GM12872 (cell line): ENCODE results near the gene TENM3.

Experiments used
- TF ChIP-seq, protein P1 (sequence below): IDR thresholded peaks from 3 replicates; pipeline ENCODE4 v1.5.1; 2011; ENCODE audit warnings: low read depth, mild to moderate bottlenecking, low read length, moderate library complexity; ENCODE audit not compliant: insufficient read depth

Gene TENM3

DNA sequence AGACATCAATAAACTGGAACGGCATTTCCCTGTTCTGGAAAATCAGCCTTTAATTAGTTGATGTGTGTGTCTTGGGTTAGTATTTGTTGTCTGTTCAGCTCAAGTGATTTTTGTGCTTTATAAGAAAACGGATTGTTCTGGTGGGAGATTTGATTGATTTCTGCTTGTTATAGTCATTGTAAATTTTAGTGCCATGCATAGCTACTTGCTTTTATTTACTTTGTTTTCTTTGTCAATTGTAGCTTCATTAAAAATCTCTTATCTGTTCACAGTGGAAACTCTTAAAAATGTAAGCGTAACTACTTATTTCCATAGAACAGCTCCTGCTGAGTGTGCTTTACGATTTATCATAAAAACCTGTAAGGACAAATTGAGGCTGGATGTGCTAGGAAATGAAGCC lies 253.2 kb downstream of the TENM3 start:
- TF ChIP-seq, protein P1, sequence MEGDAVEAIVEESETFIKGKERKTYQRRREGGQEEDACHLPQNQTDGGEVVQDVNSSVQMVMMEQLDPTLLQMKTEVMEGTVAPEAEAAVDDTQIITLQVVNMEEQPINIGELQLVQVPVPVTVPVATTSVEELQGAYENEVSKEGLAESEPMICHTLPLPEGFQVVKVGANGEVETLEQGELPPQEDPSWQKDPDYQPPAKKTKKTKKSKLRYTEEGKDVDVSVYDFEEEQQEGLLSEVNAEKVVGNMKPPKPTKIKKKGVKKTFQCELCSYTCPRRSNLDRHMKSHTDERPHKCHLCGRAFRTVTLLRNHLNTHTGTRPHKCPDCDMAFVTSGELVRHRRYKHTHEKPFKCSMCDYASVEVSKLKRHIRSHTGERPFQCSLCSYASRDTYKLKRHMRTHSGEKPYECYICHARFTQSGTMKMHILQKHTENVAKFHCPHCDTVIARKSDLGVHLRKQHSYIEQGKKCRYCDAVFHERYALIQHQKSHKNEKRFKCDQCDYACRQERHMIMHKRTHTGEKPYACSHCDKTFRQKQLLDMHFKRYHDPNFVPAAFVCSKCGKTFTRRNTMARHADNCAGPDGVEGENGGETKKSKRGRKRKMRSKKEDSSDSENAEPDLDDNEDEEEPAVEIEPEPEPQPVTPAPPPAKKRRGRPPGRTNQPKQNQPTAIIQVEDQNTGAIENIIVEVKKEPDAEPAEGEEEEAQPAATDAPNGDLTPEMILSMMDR: no peak

DNA sequence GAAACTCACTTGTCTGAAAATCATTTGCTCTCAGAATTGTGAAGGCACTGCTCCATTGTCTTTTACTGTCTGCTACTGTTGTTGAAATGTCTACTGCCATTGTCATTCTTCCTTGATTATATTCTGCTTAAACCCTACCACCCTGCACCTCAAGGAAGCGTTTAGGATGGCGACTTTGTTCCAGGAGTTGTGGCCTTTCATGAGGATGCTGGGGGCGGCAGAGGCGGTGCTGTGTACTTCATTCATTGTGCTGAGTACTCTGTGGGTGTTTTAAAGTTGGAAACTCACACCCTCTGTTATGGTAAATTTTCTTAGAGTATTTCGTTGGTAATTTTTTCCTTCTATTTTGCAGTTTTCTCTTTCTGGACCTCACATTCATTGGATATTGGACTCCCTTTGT lies 258.9 kb downstream of the TENM3 start:
- TF ChIP-seq, protein P1: no peak

DNA sequence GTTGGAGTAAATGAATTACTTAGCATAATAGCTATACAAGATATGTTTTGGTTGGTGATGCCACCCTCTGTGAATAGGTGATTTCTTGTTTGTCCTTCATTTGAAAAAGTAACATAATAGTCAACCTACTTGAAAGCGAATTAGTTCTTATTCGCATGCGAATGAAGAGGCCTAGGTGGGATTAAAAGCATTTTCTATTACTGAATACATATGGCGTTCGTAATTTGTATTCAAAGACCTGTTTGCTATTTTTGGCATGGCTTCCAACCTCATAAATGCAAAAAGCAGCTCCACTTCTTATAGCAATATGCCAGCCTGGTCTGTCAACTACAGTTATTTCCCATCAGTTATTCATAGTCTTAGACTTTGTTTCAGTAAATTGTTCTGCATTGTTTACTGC lies 261.3 kb downstream of the TENM3 start:
- TF ChIP-seq, protein P1: no peak

DNA sequence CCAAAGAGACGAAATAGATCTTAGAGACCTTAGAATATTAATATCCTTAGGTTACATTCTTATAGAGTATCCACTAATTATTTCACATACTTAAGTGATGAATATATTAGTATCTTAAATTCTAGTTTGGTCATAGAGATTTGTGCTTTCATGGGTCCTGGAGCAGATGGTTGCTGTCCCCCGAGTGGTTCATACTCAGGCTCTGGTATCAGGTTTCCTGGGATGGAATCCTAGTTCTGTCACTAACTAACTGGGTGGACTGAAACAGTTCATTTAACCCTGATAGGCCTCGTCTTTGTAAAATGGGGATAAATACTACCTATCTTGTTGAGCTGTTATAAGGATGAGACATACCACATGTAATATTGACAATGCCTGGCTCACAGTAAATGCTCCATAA lies 264.6 kb downstream of the TENM3 start:
- TF ChIP-seq, protein P1: no peak

DNA sequence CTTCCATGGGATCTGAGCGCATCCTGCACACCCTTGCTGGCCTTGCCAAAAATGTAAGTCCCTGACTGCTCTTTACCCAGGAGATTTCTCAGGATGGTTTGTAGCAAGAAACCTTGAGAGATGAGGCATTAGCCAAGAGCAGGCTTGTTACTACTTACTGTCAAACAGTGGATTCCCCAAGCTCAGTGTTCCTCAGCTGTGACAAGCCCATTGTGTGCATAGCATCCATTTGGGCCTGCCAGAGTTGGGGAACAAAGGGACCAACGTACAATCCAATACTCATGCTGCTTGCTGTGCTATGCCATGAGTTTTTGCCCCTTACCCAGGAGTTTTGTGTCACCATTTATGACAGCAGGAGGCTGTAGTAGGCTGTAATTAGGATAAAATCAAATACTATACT lies 267.6 kb downstream of the TENM3 start:
- TF ChIP-seq, protein P1: no peak

DNA sequence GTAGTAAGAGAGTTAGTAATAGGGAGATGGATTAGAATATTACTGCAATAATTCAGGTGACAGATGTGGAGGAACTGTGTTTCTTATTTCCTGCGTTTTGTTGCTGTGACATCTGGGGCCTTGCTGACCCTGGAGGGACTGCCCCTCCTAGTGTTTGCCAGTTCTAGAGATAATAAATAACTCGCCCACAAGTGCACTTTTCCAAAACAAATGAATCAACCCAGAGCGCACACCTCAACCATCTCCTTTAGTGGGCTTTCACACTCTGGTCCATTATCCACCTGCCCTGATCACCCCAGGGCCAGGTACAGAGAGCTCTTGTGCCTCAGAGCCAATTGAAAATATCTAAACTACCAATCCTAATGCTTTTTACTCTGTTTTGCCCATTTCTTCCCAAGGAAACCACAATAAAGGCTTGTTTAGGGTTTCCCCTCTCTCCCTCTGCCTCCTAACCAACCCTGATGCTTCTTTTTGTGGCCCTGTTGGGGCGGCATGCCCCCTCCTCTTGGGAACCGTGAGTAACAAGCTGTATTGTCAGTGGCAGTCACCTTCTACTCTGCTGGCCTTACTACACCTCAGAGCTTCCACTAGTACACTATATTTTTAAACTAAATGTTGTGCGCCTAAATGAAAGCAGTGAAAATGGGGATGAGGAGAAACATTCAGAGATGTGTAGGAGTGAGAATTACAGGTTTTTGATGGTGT lies 270.5 kb downstream of the TENM3 start:
- TF ChIP-seq, protein P1: no peak

DNA sequence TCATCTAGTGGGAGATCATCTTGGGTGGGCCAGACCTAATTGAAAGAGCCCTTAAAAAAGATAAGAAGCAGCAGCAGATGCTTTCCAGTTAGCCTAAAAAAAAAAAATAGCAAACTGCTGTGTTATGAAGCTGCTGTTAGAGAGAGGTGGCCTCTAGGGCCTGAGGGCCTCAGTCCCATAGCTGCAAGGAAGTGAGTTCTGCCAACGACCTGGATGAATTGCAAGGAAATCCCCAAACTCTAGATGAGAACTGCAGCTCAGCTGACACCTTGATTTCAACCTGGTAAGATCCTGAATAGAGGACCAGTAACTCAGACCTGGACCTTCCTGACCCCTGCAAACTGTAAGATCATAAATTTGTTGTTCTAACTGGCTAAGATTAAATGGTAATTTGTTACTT lies 275.2 kb downstream of the TENM3 start:
- TF ChIP-seq, protein P1: no peak

DNA sequence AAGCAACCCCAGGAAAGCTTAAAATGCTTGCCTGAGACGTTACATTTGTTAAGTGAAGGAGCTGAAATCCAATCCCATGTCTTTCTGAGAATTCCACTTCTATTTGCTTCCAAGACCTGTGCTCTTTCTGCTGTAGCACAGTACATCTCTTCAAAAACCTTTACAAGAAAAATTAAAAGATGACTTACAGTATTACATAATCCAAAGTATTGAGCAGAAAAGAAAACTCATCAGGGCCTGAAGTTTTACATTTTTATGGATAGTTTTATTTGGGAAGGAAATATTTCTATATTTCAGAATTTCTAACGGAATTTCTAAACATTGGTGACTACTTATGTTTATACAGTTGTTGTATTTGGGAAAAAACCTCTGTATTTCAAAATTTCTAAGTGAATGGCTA lies 276.3 kb downstream of the TENM3 start:
- TF ChIP-seq, protein P1: no peak
